Measurements from ENCODE around the gene DCTD. TPM values are rescaled to one million over a fixed set of nuclear protein-coding genes. Genes with fewer than 3 reads are reported as not detected.

Gene DCTD
- total and polyA plus RNA-seq, 10 of the 15 experiments (the other 5 are each of a cell fraction or from before 2014, with no cell fraction given), result 37.8 to 137 (median 92.1) TPM

DNA sequence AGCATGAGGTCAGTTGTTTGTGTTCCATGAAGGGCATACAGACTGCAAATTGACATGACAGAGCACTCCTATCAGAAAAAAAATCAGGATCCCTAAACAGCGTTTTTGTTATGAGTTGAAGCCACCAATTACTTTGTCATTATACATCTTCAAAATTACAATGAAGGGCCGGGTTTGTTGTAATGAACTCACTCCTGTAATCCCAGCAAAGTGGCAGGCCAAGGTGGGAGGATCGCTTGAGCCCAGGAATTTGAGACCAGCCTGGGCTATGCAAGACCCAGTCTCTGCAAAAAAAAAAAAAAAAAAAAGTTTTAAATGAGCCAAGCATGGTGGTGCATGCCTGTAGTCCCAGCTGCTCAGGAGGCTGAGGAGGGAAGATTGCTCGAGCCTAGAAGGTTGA lies 3.5 kb upstream of the DCTD start:
- Histone ChIP-seq H3K9ac (ENCODE audit: control insufficient read depth, insufficient read depth, low read length) (no peak overlapping the region), H3K4me2 (ENCODE audit: control insufficient read depth, insufficient read depth) (no peak overlapping the region), H3K9me3 (replicated peaks; ENCODE audit: control insufficient read depth, insufficient read depth, low read length) (no peaks in the 10 kb centered on the region), H4K20me1 (ENCODE audit: control insufficient read depth, insufficient read depth) (no peaks in the 10 kb centered on the region), H3K27ac (ENCODE audit: control insufficient read depth, insufficient read depth) (no peak overlapping the region), H3K4me1 (ENCODE audit: control insufficient read depth, insufficient read depth, low read length) (peaks cover 16% of the 10 kb centered on the region), H3K4me3 (no peak overlapping the region), H2AFZ (ENCODE audit: control insufficient read depth, low read depth, low read length) (no peak overlapping the region), H3K27me3 (replicated peaks in 1 of 2; ENCODE audit: control insufficient read depth in 2 of 2, insufficient read depth in 2 of 2, low read length in 1 of 2) (no peaks in the 10 kb centered on the region; a peak in 1 of 4 replicates), H3K79me2 (ENCODE audit: control insufficient read depth, insufficient read depth, low read length) (peaks cover 15% of the 10 kb centered on the region), H3K36me3 (ENCODE audit: control insufficient read depth in 2 of 2, insufficient read depth in 2 of 2, low read length in 1 of 2) (no peaks in the 10 kb centered on the region)
- DNase-seq (ENCODE audit: low read depth, low spot score), result no peak
- ChIA-PET SMC1A (ENCODE audit: uncharacterized antibody, unreplicated experiment) (interaction anchor here (1.0 kb wide), 1 partner anchor 17 kb away, joined by 3 read pairs; no protein-coding TSS in a partner anchor), CTCF (interaction anchor here (0.6 to 1.1 kb wide), 4 partner anchors 18 to 408 kb away, joined by 3 to 5 read pairs (median 4); no protein-coding TSS in a partner anchor), POLR2A (no interaction called here), RAD21 (ENCODE audit: unreplicated experiment) (no interaction called here)
- no peak for ATAC-seq
- no TSS peak for BruUV-seq (replicated peaks)
- 86% methylated on average over 4 of the region's 4 CpGs for WGBS (ENCODE audit: insufficient coverage, insufficient replicate concordance, low lambda C conversion rate, missing lambda C conversion rate)
- intact Hi-C loops (cut with micrococcal nuclease; ENCODE audit: unreplicated experiment) (loop anchor here (10.0 kb wide), 2 partner anchors 286 to 1616 kb away; no protein-coding TSS in a partner anchor), in situ Hi-C loops (cut with MboI) (loop anchor here (10.0 kb wide), 1 partner anchor 426 kb away; no protein-coding TSS in a partner anchor)
- no peak for FAIRE-seq
- TF ChIP-seq NFIC (IDR thresholded peaks at IDR 0.05; ENCODE audit: low read depth, low read length) (no peak), RUNX3 (IDR thresholded peaks at IDR 0.05; ENCODE audit: low read length) (no peak), KAT2A (conservative IDR thresholded peaks at IDR 0.05; ENCODE audit: control insufficient read depth, low read depth, low read length) (no peak), SUZ12 (IDR thresholded peaks at IDR 0.05; ENCODE audit: unreplicated experiment) (no peak), CHD1 (IDR thresholded peaks at IDR 0.05; ENCODE audit: low read depth, low read length) (no peak), NBN (IDR thresholded peaks at IDR 0.05) (no peak), SP1 (IDR thresholded peaks at IDR 0.05; ENCODE audit: low read depth, low read length) (no peak), FOXM1 (IDR thresholded peaks at IDR 0.05; ENCODE audit: low read depth, low read length) (no peak), SREBF2 (IDR thresholded peaks at IDR 0.05; ENCODE audit: low read length) (no peak), IRF4 (IDR thresholded peaks at IDR 0.05; ENCODE audit: low read depth, low read length) (no peak), JUND (IDR thresholded peaks at IDR 0.05; ENCODE audit: low read depth, low read length) (no peak), IKZF1 (conservative IDR thresholded peaks at IDR 0.05) (no peak), BMI1 (IDR thresholded peaks at IDR 0.05; ENCODE audit: borderline replicate concordance) (no peak), TBL1XR1 (IDR thresholded peaks at IDR 0.05; ENCODE audit: low read depth, low read length) (no peak), NR2C2 (IDR thresholded peaks at IDR 0.05; ENCODE audit: borderline replicate concordance, control insufficient read depth, insufficient read length, low read depth) (no peak)
- TF ChIP-seq, protein P1, sequence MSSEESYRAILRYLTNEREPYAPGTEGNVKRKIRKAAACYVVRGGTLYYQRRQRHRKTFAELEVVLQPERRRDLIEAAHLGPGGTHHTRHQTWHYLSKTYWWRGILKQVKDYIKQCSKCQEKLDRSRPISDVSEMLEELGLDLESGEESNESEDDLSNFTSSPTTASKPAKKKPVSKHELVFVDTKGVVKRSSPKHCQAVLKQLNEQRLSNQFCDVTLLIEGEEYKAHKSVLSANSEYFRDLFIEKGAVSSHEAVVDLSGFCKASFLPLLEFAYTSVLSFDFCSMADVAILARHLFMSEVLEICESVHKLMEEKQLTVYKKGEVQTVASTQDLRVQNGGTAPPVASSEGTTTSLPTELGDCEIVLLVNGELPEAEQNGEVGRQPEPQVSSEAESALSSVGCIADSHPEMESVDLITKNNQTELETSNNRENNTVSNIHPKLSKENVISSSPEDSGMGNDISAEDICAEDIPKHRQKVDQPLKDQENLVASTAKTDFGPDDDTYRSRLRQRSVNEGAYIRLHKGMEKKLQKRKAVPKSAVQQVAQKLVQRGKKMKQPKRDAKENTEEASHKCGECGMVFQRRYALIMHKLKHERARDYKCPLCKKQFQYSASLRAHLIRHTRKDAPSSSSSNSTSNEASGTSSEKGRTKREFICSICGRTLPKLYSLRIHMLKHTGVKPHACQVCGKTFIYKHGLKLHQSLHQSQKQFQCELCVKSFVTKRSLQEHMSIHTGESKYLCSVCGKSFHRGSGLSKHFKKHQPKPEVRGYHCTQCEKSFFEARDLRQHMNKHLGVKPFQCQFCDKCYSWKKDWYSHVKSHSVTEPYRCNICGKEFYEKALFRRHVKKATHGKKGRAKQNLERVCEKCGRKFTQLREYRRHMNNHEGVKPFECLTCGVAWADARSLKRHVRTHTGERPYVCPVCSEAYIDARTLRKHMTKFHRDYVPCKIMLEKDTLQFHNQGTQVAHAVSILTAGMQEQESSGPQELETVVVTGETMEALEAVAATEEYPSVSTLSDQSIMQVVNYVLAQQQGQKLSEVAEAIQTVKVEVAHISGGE (CRISPR knock-in tag; IDR thresholded peaks at IDR 0.05), result no peak
- TF ChIP-seq, protein P2, sequence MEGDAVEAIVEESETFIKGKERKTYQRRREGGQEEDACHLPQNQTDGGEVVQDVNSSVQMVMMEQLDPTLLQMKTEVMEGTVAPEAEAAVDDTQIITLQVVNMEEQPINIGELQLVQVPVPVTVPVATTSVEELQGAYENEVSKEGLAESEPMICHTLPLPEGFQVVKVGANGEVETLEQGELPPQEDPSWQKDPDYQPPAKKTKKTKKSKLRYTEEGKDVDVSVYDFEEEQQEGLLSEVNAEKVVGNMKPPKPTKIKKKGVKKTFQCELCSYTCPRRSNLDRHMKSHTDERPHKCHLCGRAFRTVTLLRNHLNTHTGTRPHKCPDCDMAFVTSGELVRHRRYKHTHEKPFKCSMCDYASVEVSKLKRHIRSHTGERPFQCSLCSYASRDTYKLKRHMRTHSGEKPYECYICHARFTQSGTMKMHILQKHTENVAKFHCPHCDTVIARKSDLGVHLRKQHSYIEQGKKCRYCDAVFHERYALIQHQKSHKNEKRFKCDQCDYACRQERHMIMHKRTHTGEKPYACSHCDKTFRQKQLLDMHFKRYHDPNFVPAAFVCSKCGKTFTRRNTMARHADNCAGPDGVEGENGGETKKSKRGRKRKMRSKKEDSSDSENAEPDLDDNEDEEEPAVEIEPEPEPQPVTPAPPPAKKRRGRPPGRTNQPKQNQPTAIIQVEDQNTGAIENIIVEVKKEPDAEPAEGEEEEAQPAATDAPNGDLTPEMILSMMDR (IDR thresholded peaks at IDR 0.05 in 2 of 3, conservative IDR thresholded peaks at IDR 0.05 in 1 of 3; ENCODE audit: control insufficient read depth in 2 of 3, extremely low read depth in 1 of 3, insufficient read depth in 1 of 3, low read depth in 3 of 3, low read length in 3 of 3), result no peak
- TF ChIP-seq, protein P3, sequence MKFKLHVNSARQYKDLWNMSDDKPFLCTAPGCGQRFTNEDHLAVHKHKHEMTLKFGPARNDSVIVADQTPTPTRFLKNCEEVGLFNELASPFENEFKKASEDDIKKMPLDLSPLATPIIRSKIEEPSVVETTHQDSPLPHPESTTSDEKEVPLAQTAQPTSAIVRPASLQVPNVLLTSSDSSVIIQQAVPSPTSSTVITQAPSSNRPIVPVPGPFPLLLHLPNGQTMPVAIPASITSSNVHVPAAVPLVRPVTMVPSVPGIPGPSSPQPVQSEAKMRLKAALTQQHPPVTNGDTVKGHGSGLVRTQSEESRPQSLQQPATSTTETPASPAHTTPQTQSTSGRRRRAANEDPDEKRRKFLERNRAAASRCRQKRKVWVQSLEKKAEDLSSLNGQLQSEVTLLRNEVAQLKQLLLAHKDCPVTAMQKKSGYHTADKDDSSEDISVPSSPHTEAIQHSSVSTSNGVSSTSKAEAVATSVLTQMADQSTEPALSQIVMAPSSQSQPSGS (IDR thresholded peaks at IDR 0.05; ENCODE audit: low read length), result no peak
